SKM-1 treated with dmso at 0.1 percent for 144 hours (cell line): ENCODE measurements around the gene TNIP2.
A peak's percentile ranks its signal among the peaks of the same experiment; 100 is the strongest.
"Not testable (repeated sequence)": the region's sequence is repeated elsewhere in the genome, so short reads cannot be mapped to it uniquely, and the experiment has no call there.

Experiments used
- DNase-seq: peaks from one replicate; lab custom pipeline; 2025; ENCODE audit not compliant: unreplicated experiment; lab: John Stamatoyannopoulos, UW

The TNIP2 gene

GRCh38 chr4:2794486-2795299 is 38.6 kb upstream of the TNIP2 start:
- DNase-seq = peak; percentile 70

GRCh38 chr4:2793586-2794485 is 37.7 kb upstream of the TNIP2 start:
- peak; percentile 45 for DNase-seq

- DNase-seq = peak; percentile 77
Observed at GRCh38 chr4:2792711-2793585, 36.8 kb upstream of the TNIP2 start, which contains the start of gene SH3BP2. SH3BP2 (plus strand) TSS chr4:2793085; CDS start chr4:2820618, 27,533 bp downstream.

GRCh38 chr4:2792396-2792710 is 36.2 kb upstream of the TNIP2 start:
- no peak for DNase-seq

GRCh38 chr4:2791518-2792395 is 35.6 kb upstream of the TNIP2 start:
- DNase-seq = peak; percentile 28

- peak; percentile 20 for DNase-seq
Observed at GRCh38 chr4:2790583-2791517, 34.7 kb upstream of the TNIP2 start.

- no peak for DNase-seq
Observed at GRCh38 chr4:2789793-2790582, 33.9 kb upstream of the TNIP2 start.

- no peak for DNase-seq
Observed at GRCh38 chr4:2789351-2789750, 33.2 kb upstream of the TNIP2 start.

- no peak for DNase-seq
Observed at GRCh38 chr4:2788532-2789103, 32.5 kb upstream of the TNIP2 start.

- DNase-seq = no peak
Observed at GRCh38 chr4:2788101-2788500, 32.0 kb upstream of the TNIP2 start.

GRCh38 chr4:2787230-2788100 is 31.3 kb upstream of the TNIP2 start:
- DNase-seq = peak; percentile 98

GRCh38 chr4:2786794-2787229 is 30.7 kb upstream of the TNIP2 start:
- no peak for DNase-seq

GRCh38 chr4:2786152-2786671 is 30.1 kb upstream of the TNIP2 start:
- DNase-seq = no peak

GRCh38 chr4:2785613-2786012 is 29.5 kb upstream of the TNIP2 start:
- peak; percentile 91 for DNase-seq

- no peak for DNase-seq
Observed at GRCh38 chr4:2783790-2784189, 27.7 kb upstream of the TNIP2 start.

GRCh38 chr4:2781911-2782310 is 25.8 kb upstream of the TNIP2 start:
- DNase-seq = no peak

GRCh38 chr4:2780643-2781042 is 24.5 kb upstream of the TNIP2 start:
- DNase-seq = not testable (repeated sequence)
